HG03469 (cell line): Measurements from ENCODE around the gene PPP6R2.
"Not testable (repeated sequence)": the region's sequence is repeated elsewhere in the genome, so short reads cannot be mapped to it uniquely, and the experiment has no call there.

Experiments used
- ATAC-seq: cut with Tn5 transposase; IDR thresholded peaks from one replicate; pipeline ENCODE4 v1.9.1; 2021; ENCODE audit warnings: mild to moderate bottlenecking, moderate library complexity, moderate number of reproducible peaks; ENCODE audit not compliant: unreplicated experiment

The PPP6R2 gene

GRCh38 chr22:50396751-50397370 lies 53.7 kb downstream of the PPP6R2 start:
- no peak for ATAC-seq

GRCh38 chr22:50397371-50398060 lies 54.4 kb downstream of the PPP6R2 start:
- not testable (repeated sequence) for ATAC-seq

GRCh38 chr22:50398831-50399648 lies 55.9 kb downstream of the PPP6R2 start:
- no peak for ATAC-seq

GRCh38 chr22:50399751-50400331 lies 56.7 kb downstream of the PPP6R2 start:
- ATAC-seq: no peak

GRCh38 chr22:50400406-50400805 lies 57.3 kb downstream of the PPP6R2 start:
- ATAC-seq: no peak

GRCh38 chr22:50400931-50401330 lies 57.8 kb downstream of the PPP6R2 start:
- no peak for ATAC-seq

GRCh38 chr22:50401907-50402306 lies 58.8 kb downstream of the PPP6R2 start:
- ATAC-seq: no peak

- no peak for ATAC-seq
These were observed 60.6 kb downstream of the PPP6R2 start for GRCh38 chr22:50403701-50404101.

GRCh38 chr22:50406416-50407170 lies 63.5 kb downstream of the PPP6R2 start:
- ATAC-seq: no peak

- no peak for ATAC-seq
These were observed 65.2 kb downstream of the PPP6R2 start for GRCh38 chr22:50408311-50408710.

- ATAC-seq: not testable (repeated sequence)
These were observed 65.8 kb downstream of the PPP6R2 start for GRCh38 chr22:50408954-50409353.

- no peak for ATAC-seq
These were observed 71.5 kb downstream of the PPP6R2 start for GRCh38 chr22:50414476-50415248.

GRCh38 chr22:50415426-50415825 lies 72.3 kb downstream of the PPP6R2 start:
- no peak for ATAC-seq

GRCh38 chr22:50416996-50417395 lies 73.9 kb downstream of the PPP6R2 start:
- no peak for ATAC-seq

- ATAC-seq: no peak
These were observed 74.5 kb downstream of the PPP6R2 start for GRCh38 chr22:50417411-50418210.

GRCh38 chr22:50418624-50419023 lies 75.5 kb downstream of the PPP6R2 start:
- no peak for ATAC-seq

- ATAC-seq: no peak
These were observed 76.0 kb downstream of the PPP6R2 start for GRCh38 chr22:50419116-50419515.

- no peak for ATAC-seq
These were observed 76.9 kb downstream of the PPP6R2 start for GRCh38 chr22:50420015-50420414.

GRCh38 chr22:50420581-50420980 lies 77.5 kb downstream of the PPP6R2 start:
- no peak for ATAC-seq
